Stimulated activated CD8-positive, alpha-beta memory T cell treated with anti-CD3 and anti-CD28 coated beads, Interleukin-4, amount 100 ng/mL, for 4 hours (primary cell): ENCODE measurements around the gene FGF14.
A peak's percentile ranks its signal among the peaks of the same experiment; 100 is the strongest.

Experiments used
- DNase-seq, 2 donors: peaks; one replicate each; pipeline ENCODE4 v3.0.0-alpha.2; 2020; ENCODE audit warnings: low read depth in 2 of 2, low spot score in 1 of 2

The FGF14 gene

DNA sequence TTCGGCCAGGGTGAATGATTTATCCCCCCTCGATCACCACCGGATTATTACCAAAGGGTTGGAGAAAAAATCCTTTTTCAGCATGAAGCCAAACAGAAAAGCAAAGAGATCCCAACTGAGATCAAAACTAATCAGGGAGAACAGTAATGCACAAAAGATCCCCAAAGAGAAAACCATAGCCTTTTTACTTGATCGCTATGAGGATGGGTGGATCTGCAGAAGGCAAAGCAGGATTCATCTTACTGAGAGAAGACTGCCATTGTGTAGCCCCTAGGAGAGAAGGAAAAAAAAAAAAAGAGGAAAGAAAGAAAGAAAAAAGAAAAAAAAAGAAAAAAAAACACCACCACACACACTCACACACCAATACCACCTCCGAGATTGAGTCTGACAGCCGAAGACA is at the start of gene FGF14:
TSS of gene FGF14 (minus strand) at position 283 of the 400 bp plus-strand sequence.
- DNase-seq, result no peak

DNA sequence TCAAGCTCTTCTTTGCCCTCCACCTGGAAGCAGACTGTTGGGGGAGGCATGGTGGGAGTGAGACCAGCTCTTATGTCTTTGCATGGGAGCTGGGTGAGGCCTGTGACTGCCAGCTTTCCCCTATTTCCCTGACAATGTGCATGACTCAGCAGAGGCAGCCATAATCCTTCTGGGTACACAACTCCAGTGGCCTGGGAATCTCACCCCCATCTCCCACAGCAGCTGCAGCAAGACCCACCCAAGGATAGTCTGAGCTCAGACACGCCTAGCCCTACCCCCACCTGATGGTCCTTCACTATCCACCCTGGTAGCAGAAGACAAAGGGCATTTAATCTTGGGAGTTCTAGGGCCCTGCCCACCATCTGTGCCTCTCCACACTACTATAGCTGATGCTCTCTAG is 41.4 kb upstream of the FGF14 start:
- no peak for DNase-seq

DNA sequence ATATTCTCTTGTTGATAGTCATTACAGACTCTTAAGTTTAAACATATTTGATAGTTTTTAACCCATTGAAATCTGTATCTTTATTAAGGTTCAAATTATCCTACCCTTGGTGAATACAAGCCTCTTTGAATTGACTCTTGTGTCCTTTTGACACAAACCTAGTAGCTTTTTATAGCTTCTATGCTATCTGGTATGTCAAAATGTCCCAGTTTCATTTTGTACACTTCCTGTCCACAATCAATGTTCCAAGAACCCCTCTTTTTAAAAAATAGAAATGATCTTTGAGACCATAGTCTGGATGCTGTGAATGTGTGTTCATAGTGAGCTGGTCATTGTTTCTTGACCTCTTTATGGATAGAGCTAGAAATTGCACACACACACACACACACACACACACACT is 39.2 kb upstream of the FGF14 start:
- no peak for DNase-seq

DNA sequence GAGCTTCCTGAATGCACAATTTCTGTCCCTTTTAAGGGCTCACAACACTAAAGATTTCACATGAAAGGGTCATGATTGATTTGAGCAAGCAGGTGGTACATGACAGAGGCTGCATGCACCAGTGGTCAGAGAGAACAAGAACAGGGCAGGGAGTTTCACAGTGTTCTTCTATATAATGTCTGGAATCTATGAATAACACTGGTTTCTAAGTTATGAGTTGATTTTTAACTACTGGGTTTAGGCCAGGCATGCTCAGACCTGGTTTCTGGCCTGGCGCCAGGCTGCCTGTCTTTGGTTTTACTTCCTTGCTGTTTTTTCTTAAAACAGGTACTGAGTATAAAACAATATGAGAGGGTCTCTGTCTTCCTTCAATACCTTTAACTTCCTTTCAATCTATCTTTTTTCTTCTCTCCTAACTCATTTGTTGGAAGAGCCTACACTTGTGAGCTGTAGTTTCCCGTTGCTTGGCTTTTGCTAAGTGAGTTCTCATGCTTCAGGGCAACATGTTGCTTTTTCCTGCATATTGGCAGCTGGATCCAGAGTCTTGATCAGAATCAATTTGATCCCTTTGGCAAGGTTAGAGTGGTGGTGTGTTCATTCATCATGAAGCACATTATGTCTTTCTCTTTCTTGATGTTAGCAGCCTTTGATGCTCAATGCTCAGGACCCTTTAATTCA is 38.5 kb upstream of the FGF14 start:
- no peak for DNase-seq

DNA sequence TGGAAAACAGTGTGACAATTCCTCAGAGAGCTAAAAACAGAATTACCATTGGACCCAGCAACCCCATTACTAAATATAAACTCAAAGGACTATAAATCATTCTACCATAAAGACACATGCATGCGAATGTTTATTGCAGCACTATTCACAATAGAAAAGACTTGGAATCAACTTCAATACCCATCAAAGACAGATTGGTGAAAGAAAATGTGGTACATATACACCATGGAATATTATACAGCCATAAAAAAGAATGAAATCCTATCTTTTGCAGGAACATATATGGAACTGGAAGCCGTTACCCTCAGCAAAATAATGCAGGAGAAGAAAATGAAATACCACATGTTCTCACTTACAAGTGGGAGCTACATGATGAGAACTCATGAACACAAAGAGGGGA is 20.8 kb upstream of the FGF14 start:
- DNase-seq, result no peak

DNA sequence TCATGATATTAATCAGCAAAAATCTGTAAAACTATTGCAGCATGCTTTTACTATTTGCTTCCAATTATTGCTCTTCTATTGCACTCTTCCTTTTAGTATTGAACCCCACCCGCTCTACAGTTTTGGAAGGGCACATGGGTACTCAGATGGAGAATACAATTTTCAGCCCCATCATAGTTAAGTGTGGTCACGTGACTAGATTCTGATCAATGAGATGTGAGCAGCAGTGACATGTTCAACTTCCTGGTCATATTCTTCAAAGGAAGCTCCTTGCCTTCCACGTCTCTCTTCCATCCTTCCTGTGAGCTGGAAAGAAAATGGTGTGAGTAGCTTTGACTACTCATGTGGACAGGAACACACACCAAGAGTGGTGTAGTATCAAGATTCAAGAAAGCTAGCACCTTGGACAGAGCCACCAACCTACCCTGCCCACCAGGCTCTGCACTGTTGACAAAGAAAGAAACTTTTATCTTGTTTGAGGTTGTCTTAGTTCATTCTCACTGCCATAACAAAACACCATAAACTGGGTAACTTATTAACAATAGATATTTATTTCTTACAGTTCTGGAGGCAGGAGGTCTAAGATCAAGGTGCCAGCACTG is 3.8 kb upstream of the FGF14 start:
- DNase-seq, result no peak

DNA sequence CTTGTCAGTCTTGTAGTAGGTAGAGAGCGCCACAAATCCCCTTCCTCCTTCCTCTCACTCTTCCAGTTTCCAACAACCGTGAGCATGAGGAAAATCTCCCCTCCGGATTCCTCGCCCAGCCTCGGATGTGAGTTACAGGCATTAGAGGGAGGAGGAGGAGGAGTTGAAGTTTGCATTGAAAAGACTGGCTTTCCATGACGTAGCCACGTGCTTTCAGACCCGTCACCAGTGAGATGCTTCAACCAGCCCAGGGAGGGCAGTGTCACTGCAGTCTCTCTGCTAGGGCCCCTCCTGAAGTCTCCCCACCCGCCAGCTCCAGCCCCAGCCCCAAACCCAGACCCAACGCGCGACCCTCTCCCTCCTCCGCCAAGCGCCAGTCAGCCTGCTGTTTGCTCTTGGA is 442 bp upstream of the FGF14 start:
- no peak for DNase-seq

DNA sequence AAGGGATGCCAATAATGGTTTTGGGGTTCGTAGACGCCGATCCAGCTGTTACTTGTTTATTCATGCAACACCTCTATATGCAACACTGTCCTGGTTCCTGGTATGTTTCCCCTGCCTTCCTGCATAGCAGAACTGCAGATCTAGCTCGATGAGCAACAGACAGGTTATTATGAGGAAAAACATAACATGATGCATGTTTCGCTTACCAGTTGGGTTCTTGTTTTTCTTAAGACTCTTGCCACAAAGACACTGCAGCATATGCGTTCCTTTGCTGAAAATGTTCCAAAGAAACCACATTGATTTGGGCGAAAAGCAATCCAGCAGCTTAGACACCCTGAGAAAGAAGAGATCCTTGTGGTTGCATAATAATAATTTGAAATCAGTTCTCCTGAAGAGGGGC is 583 bp downstream of the FGF14 start:
- no peak for DNase-seq

DNA sequence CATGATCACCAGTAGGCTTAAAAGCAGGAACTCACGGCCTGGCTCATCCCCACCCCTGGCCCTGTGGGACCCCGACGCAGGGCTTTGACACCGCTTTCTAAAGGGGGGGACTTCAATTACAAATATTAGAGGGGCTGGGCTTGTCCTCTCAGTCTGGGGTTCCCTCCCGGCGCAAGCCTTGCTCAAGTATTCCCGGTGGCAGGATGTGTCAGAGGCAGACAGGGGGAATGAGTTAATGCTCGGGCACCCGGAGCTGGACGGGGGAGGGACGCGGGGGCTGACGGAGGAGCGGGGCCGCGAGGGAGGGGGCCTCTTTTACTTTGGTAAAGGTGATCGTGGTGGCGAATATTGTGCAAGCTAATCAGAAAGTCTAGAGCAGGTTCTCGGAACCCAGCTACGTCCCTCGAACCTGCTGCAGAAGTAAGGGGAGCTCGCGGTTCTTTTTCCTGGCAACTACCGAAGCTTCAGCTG is 1.1 kb downstream of the FGF14 start:
- no peak for DNase-seq

DNA sequence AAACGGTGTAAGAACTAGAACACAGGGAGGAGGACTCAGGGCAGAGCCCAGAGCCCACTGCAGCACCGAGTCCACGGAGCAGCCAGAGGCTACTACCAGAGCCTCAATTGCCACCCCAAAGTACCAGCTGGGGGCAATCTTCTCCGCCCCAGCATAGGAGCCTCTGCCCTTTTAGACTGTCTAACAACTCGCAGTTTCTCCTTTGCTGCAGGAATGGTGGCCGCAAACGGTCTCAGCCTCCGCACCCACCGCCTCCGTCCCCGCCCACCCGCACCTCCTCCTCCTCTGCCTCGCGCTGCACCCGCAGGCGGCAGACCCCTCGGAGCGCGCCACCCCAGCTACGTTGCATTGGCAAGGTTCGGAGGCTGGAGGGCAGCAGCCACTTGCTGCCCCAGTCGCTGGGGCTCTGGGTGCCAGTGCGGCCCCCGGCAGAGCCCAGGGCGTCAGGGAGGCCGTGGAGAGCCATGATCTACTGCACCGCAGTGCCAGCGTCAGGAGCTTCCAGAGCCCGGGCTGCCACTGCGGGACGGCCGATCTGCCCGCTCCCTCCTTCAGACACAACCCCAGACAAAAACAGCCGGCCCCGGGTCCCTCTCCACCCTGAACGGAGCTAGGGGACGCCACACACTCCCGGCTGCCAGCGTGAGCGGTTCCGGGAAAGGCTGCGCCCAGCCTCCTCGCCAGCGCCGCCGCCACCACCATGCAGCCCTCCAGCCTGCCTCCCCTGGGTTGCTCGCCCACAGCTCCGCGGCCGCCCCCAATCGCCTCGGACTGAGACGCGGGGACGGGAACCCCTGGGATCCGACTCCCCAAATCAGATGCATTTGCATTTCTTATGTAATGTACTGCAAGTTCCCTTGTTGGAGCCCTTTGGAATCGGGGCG is 1.8 kb downstream of the FGF14 start:
- DNase-seq, result no peak

DNA sequence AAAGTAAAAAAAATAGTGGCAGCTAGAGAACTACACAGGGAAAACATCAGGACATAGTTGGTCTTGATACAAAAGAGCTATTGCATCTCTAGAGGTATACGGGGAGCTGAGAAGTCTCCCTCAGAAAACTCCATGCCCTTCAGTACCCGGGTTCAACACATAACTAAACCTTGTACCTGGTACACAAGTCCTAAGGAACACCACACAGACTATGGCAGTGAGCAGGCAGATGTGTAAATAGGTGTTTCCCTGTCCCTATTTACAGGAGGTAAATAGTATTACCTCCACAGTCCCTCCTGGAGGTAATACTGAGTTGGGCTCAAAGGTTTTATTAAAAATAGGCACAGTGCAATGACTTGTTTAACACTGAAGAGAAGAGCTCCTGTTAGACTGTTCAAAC is 5.9 kb downstream of the FGF14 start:
- no peak for DNase-seq

DNA sequence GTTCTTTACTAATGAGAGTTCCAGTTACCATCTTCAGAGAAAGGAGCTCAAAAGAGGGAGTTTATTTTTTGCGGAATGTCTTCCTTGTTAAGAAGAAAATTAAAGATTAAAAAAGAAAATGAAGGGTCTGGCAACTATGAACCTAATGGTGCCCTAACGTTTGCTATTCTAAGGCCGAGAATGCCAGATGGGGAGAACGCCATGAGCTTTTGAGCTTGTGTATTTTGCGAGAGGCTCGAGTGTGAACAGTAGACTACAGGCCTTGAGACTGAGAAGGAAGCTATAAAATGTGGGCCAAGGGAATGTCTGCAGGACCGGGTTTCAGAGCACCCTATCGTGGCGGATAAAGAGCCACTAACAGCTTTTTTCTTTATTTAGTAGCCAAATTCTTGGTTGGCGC is 6.7 kb downstream of the FGF14 start:
- DNase-seq, result no peak

DNA sequence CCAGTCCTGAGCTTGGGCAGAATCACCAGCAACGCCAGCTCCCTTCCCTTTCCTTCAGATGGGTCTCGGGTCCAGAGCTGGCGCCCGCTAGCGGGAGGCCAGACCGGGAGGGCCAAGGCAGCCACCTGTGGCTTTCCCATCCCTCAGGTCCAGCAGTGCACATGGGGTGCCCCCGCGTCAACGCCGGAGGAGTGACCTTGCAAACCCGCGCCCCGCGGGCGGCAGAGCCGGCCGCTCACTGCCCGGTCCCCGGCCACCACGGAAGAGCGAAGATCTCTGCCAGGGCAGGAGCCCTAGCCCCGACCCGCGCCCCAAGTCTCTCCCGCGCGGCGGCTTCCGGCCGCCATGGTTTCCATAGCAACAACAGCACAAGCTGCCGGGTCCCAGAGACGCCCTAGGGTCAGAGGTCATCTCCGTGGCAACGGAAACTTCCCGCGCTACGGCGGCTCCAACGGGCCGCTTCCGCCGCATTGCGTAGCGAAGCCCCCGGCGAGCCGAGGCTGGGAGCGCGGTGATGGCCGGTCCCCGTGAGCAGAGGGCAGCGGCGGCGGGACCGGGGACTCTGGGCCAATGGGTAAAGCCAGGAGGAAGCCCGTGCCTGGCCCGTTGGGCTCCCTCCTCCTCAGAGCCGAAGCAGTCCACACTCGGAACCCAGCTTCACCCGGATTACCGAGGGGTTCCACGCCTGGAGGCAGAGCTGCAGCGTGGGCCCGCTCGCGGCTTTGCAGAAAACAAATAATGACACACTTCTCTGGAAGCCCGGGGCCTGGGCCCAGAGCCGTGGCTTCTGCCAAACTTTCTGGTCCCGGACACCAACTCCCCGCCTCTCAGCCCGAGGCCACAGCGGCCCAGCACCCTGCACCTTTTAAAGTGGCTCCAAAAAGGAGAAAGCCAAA is 7.4 kb downstream of the FGF14 start:
- peak; percentile 89 to 96 for DNase-seq

DNA sequence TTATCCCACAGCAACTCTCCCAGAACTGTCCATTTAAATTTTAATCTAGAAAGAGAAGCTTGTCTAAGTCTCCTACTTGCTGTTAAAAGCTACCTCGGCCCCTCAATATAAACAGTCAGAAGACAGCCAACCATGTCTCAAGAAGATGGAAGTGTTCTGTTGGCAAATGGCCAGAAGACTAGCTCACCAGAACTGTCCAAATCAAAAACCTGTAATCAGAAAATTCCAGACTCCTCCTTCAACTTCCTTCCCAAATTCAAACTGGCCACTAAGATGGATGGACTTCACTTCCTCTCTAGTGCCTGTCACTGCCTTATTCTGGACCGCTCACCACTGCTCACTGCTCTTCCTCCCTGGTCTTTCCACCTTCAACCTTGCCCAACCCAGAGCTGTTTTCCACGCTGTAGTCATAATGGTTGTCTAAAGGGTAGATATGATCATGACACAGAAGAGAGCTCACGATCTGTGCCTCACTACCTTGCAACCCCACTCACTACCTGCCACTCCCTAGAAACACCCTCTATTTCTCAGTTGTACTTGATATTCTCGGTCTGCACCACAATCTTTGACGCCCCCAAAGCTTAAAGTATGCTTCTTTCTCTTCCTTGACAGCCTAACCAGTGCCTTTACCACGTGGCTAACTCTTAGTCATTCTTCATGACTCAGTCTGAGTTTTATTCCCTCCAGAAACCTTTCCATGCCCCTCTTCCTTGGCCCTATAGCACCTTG is 9.2 kb downstream of the FGF14 start:
- DNase-seq, result no peak

DNA sequence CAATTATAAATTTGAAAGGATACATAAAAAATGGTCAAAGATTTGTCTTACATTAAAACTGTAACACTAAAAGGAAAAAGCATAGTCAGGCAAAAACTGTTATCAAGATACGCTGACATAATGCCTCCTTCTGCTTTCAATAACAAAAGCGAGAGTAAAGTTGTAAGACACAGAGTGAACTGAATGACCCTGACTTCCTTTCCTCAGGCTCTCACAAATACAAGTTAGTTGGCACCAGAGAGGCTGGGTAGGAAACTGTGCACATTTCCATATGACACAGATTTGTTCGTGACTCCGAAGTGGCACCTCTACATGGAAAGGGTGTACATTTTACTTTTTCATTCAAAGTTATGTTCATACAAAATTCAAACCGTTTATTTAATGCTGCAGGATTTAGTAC is 15.4 kb downstream of the FGF14 start:
- DNase-seq, result no peak

DNA sequence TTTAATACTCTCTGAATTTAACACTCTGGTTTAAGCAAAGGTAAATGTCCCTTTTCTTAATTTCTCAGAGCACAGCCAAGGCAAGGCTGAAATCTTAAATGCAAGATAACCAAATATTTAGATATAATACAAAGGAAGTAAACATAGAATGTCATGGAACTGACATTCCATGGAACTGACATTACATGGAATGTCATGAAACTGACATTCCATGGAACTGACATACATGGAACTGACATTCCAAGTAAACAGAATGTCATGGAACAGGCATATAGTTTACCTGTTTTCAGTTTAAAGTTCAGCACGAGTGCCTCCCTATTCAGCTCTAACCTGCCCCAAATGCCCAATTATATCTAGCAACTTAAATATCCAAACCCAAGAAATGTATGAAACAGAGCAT is 21.8 kb downstream of the FGF14 start:
- DNase-seq, result no peak

DNA sequence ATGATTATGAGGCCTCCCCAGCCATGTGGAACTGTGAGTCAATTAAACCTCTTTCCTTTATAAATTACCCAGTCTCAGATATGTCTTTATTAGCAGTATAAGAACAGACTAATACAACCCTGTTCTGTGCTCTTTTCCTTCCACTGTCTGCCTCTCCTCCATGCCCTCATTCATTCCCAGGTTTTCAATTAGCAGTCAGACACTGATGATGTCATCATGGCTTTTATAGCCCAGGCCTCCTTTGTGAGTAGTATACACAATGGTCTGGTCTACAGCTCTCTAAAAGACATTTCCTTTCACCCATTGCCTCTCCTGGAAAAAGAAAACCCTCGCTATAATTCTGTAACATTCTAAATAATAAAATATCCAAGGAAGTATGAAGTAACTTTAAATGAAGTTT is 25.5 kb downstream of the FGF14 start:
- DNase-seq, result no peak

DNA sequence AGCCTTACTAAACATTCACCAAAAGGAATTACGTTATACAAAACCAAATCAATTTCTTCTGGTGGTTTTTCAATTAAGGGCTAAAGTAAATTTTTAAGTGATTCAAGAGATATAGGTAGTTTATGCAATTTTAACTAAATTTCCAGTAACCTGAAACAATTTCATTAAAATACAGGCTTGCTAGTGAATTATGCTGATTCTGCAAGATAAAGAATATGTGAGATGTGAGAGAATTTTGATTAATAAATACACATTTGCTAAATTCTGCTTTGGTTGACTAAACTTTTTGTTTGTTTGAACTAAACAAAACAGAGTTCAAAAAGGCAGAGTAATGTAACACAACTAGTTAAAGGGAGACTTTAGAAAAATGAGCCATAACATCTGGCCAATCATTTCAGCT is 27.1 kb downstream of the FGF14 start:
- no peak for DNase-seq

DNA sequence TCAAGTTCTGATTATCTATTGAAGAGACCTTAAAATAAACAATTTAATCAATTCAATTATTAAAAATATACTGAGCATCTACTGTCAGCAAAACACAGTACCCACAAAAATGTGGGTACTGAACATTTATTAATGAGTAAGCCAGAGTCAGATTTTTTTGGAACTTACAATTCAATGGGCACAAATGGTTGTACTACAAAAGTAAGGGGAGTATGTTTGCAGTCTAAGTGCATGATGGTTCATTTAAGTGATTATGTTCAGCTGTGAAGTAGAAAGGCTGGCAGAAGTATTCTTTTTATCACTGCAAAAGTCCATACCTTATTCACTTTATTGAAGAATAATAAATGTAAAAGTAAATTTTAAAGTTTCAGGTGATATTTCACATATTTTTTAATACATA is 27.6 kb downstream of the FGF14 start:
- no peak for DNase-seq

DNA sequence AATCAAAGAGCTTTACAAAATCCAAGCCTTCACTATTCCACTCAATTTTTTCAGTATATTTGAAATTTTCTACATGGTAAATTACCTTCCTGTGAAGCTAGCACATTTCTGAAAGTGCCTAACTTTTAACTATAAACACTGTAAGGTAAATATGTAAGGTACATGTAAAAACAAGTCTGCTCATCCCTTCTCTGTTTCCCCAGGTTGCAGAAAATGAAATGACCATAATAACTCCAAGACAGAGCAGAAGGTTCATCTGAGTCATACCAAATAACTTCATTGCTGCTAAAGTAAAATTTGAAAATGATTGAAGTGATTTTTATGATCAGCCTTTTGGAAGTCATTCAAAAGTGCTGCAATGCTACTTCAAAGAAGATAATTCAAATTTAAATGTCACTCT is 28.6 kb downstream of the FGF14 start:
- no peak for DNase-seq

DNA sequence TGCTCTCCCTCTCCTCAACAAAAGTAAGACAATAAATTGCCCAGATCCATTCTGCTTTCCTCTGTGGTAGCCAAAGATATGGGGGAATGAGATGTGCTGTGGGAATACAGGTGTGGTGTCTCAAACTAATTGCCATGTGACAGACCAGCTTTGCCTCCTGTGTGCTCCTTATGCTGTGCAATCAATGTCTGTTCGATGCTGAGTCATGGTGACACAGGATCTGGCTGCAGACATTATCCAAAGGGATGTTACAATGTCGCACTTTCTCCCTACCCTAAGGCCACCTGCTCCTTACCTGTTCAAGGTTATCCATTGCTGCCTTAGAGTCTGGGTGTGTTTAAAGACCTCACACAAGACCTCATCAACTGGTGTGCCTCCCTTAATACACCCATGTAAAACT is 32.5 kb downstream of the FGF14 start:
- DNase-seq, result no peak
